Right lobe of liver (tissue), 4 donors: Measurements from ENCODE around the gene SH3BP2.

Experiments
- CTCF ChIP-seq, 4 donors: fragments of 200-600 bp in 3 of 4; fragments of 450-650 bp in 1 of 4; IDR thresholded peaks; one replicate each; pipeline versions ENCODE4 v1.5.1 to v1.8.0; 2016 to 2022; ENCODE audit warnings: antibody characterized with exemption in 4 of 4, mild to moderate bottlenecking in 2 of 4
- POLR2A ChIP-seq: fragments of 450-650 bp; IDR thresholded peaks from one replicate; pipeline ENCODE4 v1.6.1; 2017; ENCODE audit warnings: antibody characterized with exemption, mild to moderate bottlenecking
- donor health status: DM: no; HTN: no; CAD: no.
- donor health status: DM: no; HTN: no; CAD: no.
- donor health status: DM: no; HTN: yes; CAD: no.

- no peak for TF ChIP-seq CTCF (IDR thresholded peaks at IDR 0.05)
- TF ChIP-seq POLR2A: no peak
These were observed 15.1 kb downstream of the SH3BP2 start for GRCh38 chr4:2808001-2808400.
